K562 (cell line): Measurements from ENCODE around the gene GLG1. TPM values are rescaled to one million over a fixed set of nuclear protein-coding genes. Genes with fewer than 3 reads are reported as not detected.

ENCODE experiments used
- ATAC-seq: fragments of 200-7000 bp; cut with Tn5 transposase; 3 replicates; pipeline ENCODE4 v1.9.1; 2020; ENCODE audit warnings: moderate library complexity
- BruUV-seq: library from RNA; stranded (reverse); fragments of 400-500 nt; replicated peaks from 2 replicates; lab custom pipeline; 2021; lab: Mats Ljungman, UMichigan
- CTCF ChIA-PET: fragments of 300-600 bp; formaldehyde crosslinking; extraction: SDS; loops from one replicate; lab custom pipeline; 2021; ENCODE audit warnings: low intra/inter-chr PET ratio; lab: Yijun Ruan, JAX
- POLR2A ChIA-PET: fragments of 300-600, 350-650 bp; sonication (Branson Sonifier 250); formaldehyde crosslinking; extraction: SDS; loops from one replicate; lab custom pipeline; 2021; ENCODE audit warnings: antibody characterized with exemption, inconsistent platforms; lab: Yijun Ruan, JAX
- DNase-seq, 4 experiments: peaks; one replicate each; pipeline versions ENCODE4 v3.0.0 to v3.0.0-alpha.2; 2011 to 2018; ENCODE audit warnings: low spot score in 3 of 4, mixed read lengths in 3 of 4; ENCODE audit errors: extremely low read depth in 1 of 4
- FAIRE-seq: peaks from 2 replicates; lab custom pipeline; 2011; peaks lifted over from hg19 to GRCh38; lab: Jason Lieb, UNC
- H2AFZ ChIP-seq: 2 replicates; pipeline ENCODE4 v1.6.0; 2011; ENCODE audit warnings: low read depth, low read length, control low read depth, inconsistent platforms
- H3K27ac ChIP-seq: fragments of 200-600 bp; 3 replicates; pipeline ENCODE4 v1.8.0; 2011; ENCODE audit warnings: low read depth, mild to moderate bottlenecking, control low read depth, inconsistent platforms, low read length, moderate library complexity, mixed read lengths; ENCODE audit errors: extremely low read depth
- H3K27me3 ChIP-seq, 2 experiments: fragments of 300-600 bp in 1 of 2; 2 replicates in 1 of 2; 3 replicates in 1 of 2; pipeline versions ENCODE4 v1.6.0 to v1.8.0; 2011; ENCODE audit warnings: inconsistent platforms in 2 of 2, low read length in 2 of 2, mild to moderate bottlenecking in 1 of 2, mixed read lengths in 1 of 2, moderate library complexity in 1 of 2; ENCODE audit not compliant: control insufficient read depth in 2 of 2, insufficient read depth in 2 of 2
- H3K36me3 ChIP-seq: fragments of 300-600 bp; 3 replicates; pipeline ENCODE4 v1.8.0; 2011; ENCODE audit warnings: mild to moderate bottlenecking, low read length, inconsistent platforms; ENCODE audit not compliant: control insufficient read depth, insufficient read depth
- H3K4me1 ChIP-seq, 2 experiments: fragments of 200-600 bp in 1 of 2; replicated peaks in 1 of 2; 2 replicates in 1 of 2; 3 replicates in 1 of 2; pipeline versions ENCODE4 v1.5.1 to v1.8.0; 2011; ENCODE audit warnings: inconsistent platforms in 2 of 2, low read length in 2 of 2, mild to moderate bottlenecking in 1 of 2, mixed read lengths in 1 of 2, moderate library complexity in 1 of 2; ENCODE audit not compliant: control insufficient read depth in 2 of 2, insufficient read depth in 2 of 2
- H3K4me2 ChIP-seq: 2 replicates; pipeline ENCODE4 v1.6.1; 2011; ENCODE audit warnings: low read length, control low read depth, inconsistent platforms, mixed read lengths; ENCODE audit not compliant: insufficient read depth
- H3K4me3 ChIP-seq: fragments of 200-600 bp; sonication (generic), shearing (Covaris generic); 2 replicates; pipeline ENCODE4 v1.5.1; 2016; ENCODE audit warnings: control low read depth, inconsistent platforms
- H3K79me2 ChIP-seq: fragments of 200-600 bp; 3 replicates; pipeline ENCODE4 v1.8.0; 2011; ENCODE audit warnings: low read length, inconsistent platforms; ENCODE audit not compliant: control insufficient read depth, insufficient read depth
- H3K9ac ChIP-seq, 2 experiments: 2 replicates each; pipeline versions ENCODE4 v1.6.0 to v1.6.1; 2011; ENCODE audit warnings: low read depth in 2 of 2, low read length in 2 of 2, control low read depth in 1 of 2, inconsistent platforms in 1 of 2, mild to moderate bottlenecking in 1 of 2, mixed read lengths in 1 of 2; ENCODE audit not compliant: insufficient read depth in 1 of 2
- H3K9me1 ChIP-seq: one replicate; pipeline ENCODE4 v1.6.0; 2011; ENCODE audit warnings: inconsistent platforms, mild to moderate bottlenecking, low read length, moderate library complexity; ENCODE audit not compliant: control insufficient read depth, insufficient read depth
- H3K9me3 ChIP-seq: replicated peaks from 2 replicates; pipeline ENCODE4 v1.5.1; 2011; ENCODE audit warnings: low read depth, low read length, inconsistent platforms; ENCODE audit not compliant: control insufficient read depth, insufficient read depth
- H4K20me1 ChIP-seq: replicated peaks from 2 replicates; pipeline ENCODE4 v1.6.1; 2011; ENCODE audit warnings: low read length, inconsistent platforms, mixed read lengths; ENCODE audit not compliant: control insufficient read depth, insufficient read depth
- DDX20 ChIP-seq: fragments of 450-650 bp; IDR thresholded peaks from 2 replicates; pipeline ENCODE4 v1.6.1; 2016; ENCODE audit warnings: missing genetic modification characterization, low read depth, mild to moderate bottlenecking, missing compliant biosample characterization, moderate library complexity
- FOXA1 ChIP-seq: fragments of 450-650 bp; IDR thresholded peaks from 2 replicates; pipeline ENCODE4 v1.6.1; 2016; ENCODE audit warnings: mild to moderate bottlenecking, borderline replicate concordance
- GTF2F1 ChIP-seq: IDR thresholded peaks from 2 replicates; pipeline ENCODE4 v1.6.1; 2011; ENCODE audit warnings: low read depth, low read length, improper control_type of control experiment
- LCOR ChIP-seq: sonication (generic); formaldehyde crosslinking; IDR thresholded peaks from 2 replicates; pipeline ENCODE4 v1.8.0; 2022; ENCODE audit warnings: mild to moderate bottlenecking, missing genetic modification reagents
- POLR2AphosphoS2 ChIP-seq: IDR thresholded peaks from 2 replicates; pipeline ENCODE4 v1.6.1; 2012; ENCODE audit warnings: low read length, improper control_type of control experiment
- POLR2H ChIP-seq: IDR thresholded peaks from 2 replicates; pipeline ENCODE4 v1.6.1; 2016; ENCODE audit warnings: missing genetic modification characterization, low read depth, mild to moderate bottlenecking, control low read depth, missing compliant biosample characterization, moderate library complexity
- PYGO2 ChIP-seq: fragments of 450-650 bp; IDR thresholded peaks from 2 replicates; pipeline ENCODE4 v1.6.1; 2016; ENCODE audit warnings: mild to moderate bottlenecking, missing genetic modification characterization, moderate library complexity, missing compliant biosample characterization
- SP2 ChIP-seq: IDR thresholded peaks from 2 replicates; pipeline ENCODE4 v1.6.1; 2011; ENCODE audit warnings: mild to moderate bottlenecking, low read depth, low read length, moderate library complexity; ENCODE audit not compliant: poor library complexity, severe bottlenecking; ENCODE audit errors: extremely low read depth
- XRCC4 ChIP-seq: IDR thresholded peaks from one replicate; pipeline ENCODE4 v1.6.1; 2011; ENCODE audit not compliant: insufficient read depth, insufficient read length; ENCODE audit errors: extremely low read depth
- ZNF324 ChIP-seq: fragments of 250-450 bp; sonication (Bioruptor Pico); IDR thresholded peaks from 2 replicates; pipeline ENCODE4 v1.4.0; 2020; ENCODE audit warnings: mild to moderate bottlenecking
- WGBS: fragments of 100-300 bp; shearing (Covaris generic); methylation state at CpG from one replicate; pipeline ENCODE4 v1.1.6; 2016; ENCODE audit warnings: low coverage, mixed read lengths; ENCODE audit not compliant: insufficient coverage; ENCODE audit errors: missing lambda C conversion rate; 5-methylcytosine and 5-hydroxymethylcytosine counted together
- in situ Hi-C: fragments of 300-500 bp; cut with MboI; formaldehyde crosslinking; loops from 4 replicates; pipeline ENCODE4 v1.15.0; 2018; ENCODE audit warnings: inconsistent platforms, mixed read lengths
- intact Hi-C: fragments of 100-400 bp; cut with micrococcal nuclease; formaldehyde crosslinking; loops from 2 replicates; pipeline ENCODE4 v1.14.2; 2022
- polyA plus RNA-seq, 8 experiments: library from polyadenylated mRNA; depleted of rRNA in 4 of 8; stranded (reverse) in 5 of 8; unstranded in 3 of 8; fragments of >200 nt; fragmentation: Nextera tagmentation in 2 of 8; fragmentation: Illumina TruSeq in 1 of 8; extraction: Ambion mirVana in 2 of 8; extraction: Trizol in 1 of 8; gene quantifications; 2 replicates each; pipeline versions ENCODE4 v1.2.1 to v1.2.3, GENCODE V29; 2011 to 2014; ENCODE audit warnings: inconsistent platforms in 1 of 8, missing spikeins in 1 of 8
- total RNA-seq, 7 experiments: library from RNA; depleted of rRNA in 6 of 7; stranded (reverse); fragments of >200 nt in 6 of 7; fragmentation: Illumina TruSeq in 2 of 7; extraction: Trizol in 2 of 7; gene quantifications; 2 replicates each; pipeline versions ENCODE4 v1.2.1 to v1.2.3, GENCODE V29; 2011 to 2021; ENCODE audit warnings: low replicate concordance in 1 of 7
- TF ChIP-seq, protein P1 (sequence below): fragments of 200-800 bp; sonication (Bioruptor generic); IDR thresholded peaks from 2 replicates; pipeline ENCODE4 v1.6.1; 2016; ENCODE audit warnings: missing genetic modification characterization, missing compliant biosample characterization
- TF ChIP-seq, protein P2 (sequence below), 2 experiments: fragments of 450-650 bp in 1 of 2; sonication (generic) in 1 of 2; formaldehyde crosslinking in 1 of 2; IDR thresholded peaks in 1 of 2; conservative IDR thresholded peaks in 1 of 2; 2 replicates each; pipeline versions ENCODE4 v1.6.1 to v1.8.1; 2016 to 2023; ENCODE audit warnings: mild to moderate bottlenecking in 2 of 2, moderate library complexity in 2 of 2, inconsistent platforms in 1 of 2, missing genetic modification reagents in 1 of 2

Gene GLG1
- total and polyA plus RNA-seq, 9 of the 15 experiments (the other 6 are each of a cell fraction or from before 2014, with no cell fraction given): 6.2 to 36.0 (median 23.6) TPM

DNA sequence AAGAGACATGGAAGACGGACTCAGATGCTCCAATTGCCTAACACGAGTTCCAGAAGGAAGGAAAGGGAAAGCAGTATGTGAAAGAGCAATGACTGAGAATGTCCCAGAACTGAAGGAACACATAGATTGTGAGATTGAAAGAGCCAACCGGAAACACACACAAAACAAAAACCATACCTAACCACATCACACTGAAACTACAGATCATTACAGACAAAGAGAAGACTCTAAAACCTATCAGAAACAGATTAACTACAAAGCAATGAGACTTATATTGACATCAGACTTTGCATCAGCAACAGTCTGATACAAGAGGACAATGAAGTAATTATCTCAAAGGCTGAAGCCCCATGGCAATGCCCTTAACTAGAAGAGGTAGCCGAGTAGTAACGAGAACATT is 140.0 kb downstream of the GLG1 start:
- Histone ChIP-seq H4K20me1 (no peaks in the 10 kb centered on the region), H3K36me3 (peaks cover 79% of the 10 kb centered on the region; the same call in 2 of the 3 replicates), H3K9me1 (no peaks in the 10 kb centered on the region), H3K9me3 (no peaks in the 10 kb centered on the region), H2AFZ (no peak overlapping the region), H3K9ac (no peak overlapping the region), H3K4me2 (no peak overlapping the region), H3K79me2 (no peaks in the 10 kb centered on the region), H3K27ac (no peak overlapping the region), H3K27me3 (no peaks in the 10 kb centered on the region), H3K4me1 (no peaks in the 10 kb centered on the region), H3K4me3 (no peak overlapping the region)
- FAIRE-seq (no peak), ATAC-seq (no peak), DNase-seq (no peak)
- POLR2A ChIA-PET: no interaction called here
- in situ Hi-C loops: no loop called here
- 89% methylated on average over 1 of the region's 5 CpGs for WGBS
- intact Hi-C loops: no loop called here
- CTCF ChIA-PET: no interaction called here
- BruUV-seq: no TSS peak
- no peak for TF ChIP-seq SP2
- no peak for TF ChIP-seq ZNF324 (CRISPR knock-in tag)
- no peak for TF ChIP-seq PYGO2 (tag)
- TF ChIP-seq LCOR (CRISPR knock-in tag): no peak
- TF ChIP-seq DDX20 (tag): no peak
- TF ChIP-seq FOXA1: no peak
- TF ChIP-seq XRCC4: no peak
- no peak for TF ChIP-seq GTF2F1
- TF ChIP-seq, protein P1, sequence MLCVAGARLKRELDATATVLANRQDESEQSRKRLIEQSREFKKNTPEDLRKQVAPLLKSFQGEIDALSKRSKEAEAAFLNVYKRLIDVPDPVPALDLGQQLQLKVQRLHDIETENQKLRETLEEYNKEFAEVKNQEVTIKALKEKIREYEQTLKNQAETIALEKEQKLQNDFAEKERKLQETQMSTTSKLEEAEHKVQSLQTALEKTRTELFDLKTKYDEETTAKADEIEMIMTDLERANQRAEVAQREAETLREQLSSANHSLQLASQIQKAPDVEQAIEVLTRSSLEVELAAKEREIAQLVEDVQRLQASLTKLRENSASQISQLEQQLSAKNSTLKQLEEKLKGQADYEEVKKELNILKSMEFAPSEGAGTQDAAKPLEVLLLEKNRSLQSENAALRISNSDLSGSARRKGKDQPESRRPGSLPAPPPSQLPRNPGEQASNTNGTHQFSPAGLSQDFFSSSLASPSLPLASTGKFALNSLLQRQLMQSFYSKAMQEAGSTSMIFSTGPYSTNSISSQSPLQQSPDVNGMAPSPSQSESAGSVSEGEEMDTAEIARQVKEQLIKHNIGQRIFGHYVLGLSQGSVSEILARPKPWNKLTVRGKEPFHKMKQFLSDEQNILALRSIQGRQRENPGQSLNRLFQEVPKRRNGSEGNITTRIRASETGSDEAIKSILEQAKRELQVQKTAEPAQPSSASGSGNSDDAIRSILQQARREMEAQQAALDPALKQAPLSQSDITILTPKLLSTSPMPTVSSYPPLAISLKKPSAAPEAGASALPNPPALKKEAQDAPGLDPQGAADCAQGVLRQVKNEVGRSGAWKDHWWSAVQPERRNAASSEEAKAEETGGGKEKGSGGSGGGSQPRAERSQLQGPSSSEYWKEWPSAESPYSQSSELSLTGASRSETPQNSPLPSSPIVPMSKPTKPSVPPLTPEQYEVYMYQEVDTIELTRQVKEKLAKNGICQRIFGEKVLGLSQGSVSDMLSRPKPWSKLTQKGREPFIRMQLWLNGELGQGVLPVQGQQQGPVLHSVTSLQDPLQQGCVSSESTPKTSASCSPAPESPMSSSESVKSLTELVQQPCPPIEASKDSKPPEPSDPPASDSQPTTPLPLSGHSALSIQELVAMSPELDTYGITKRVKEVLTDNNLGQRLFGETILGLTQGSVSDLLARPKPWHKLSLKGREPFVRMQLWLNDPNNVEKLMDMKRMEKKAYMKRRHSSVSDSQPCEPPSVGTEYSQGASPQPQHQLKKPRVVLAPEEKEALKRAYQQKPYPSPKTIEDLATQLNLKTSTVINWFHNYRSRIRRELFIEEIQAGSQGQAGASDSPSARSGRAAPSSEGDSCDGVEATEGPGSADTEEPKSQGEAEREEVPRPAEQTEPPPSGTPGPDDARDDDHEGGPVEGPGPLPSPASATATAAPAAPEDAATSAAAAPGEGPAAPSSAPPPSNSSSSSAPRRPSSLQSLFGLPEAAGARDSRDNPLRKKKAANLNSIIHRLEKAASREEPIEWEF: no peak
- TF ChIP-seq POLR2AphosphoS2: no peak
- no peak for TF ChIP-seq POLR2H (tag)
- TF ChIP-seq, protein P2, sequence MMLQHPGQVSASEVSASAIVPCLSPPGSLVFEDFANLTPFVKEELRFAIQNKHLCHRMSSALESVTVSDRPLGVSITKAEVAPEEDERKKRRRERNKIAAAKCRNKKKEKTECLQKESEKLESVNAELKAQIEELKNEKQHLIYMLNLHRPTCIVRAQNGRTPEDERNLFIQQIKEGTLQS (IDR thresholded peaks at IDR 0.05): no peak
- TF ChIP-seq, protein P2 (CRISPR knock-in tag; conservative IDR thresholded peaks at IDR 0.05): no peak
